Upper lobe of left lung (tissue), 6 donors: ENCODE data around the gene MAST4. TPM values are rescaled to one million over a fixed set of nuclear protein-coding genes. Genes with fewer than 3 reads are reported as not detected.

Experiments used
- ATAC-seq, 2 donors: fragments of 200-7000 bp; cut with Tn5 transposase; one replicate each; pipeline ENCODE4 v1.9.1; 2022; ENCODE audit warnings: mild to moderate bottlenecking in 2 of 2, moderate library complexity in 2 of 2; ENCODE audit not compliant: low FRiP score in 2 of 2
- DNase-seq, 2 donors: peaks; one replicate each; pipeline ENCODE4 v3.0.0-alpha.2; 2019 to 2020
- H3K27ac ChIP-seq, 4 donors: fragments of 200-600 bp; sonication (generic); one replicate each; pipeline ENCODE4 v1.5.1; 2016 to 2019
- H3K27me3 ChIP-seq, 4 donors: fragments of 200-600 bp; sonication (generic); one replicate each; pipeline ENCODE4 v1.5.1; 2017 to 2019
- H3K36me3 ChIP-seq, 4 donors: fragments of 200-600 bp; sonication (generic); one replicate each; pipeline ENCODE4 v1.5.1; 2016 to 2019
- H3K4me1 ChIP-seq, 4 donors: fragments of 200-600 bp; sonication (generic); one replicate each; pipeline ENCODE4 v1.5.1; 2018 to 2019
- H3K4me3 ChIP-seq, 4 donors: fragments of 200-600 bp; sonication (generic); one replicate each; pipeline ENCODE4 v1.5.1; 2017 to 2019; ENCODE audit warnings: mild to moderate bottlenecking in 2 of 4, moderate library complexity in 1 of 4
- H3K9me3 ChIP-seq, 4 donors: fragments of 200-600 bp; sonication (generic); one replicate each; pipeline ENCODE4 v1.5.1; 2018 to 2019
- CTCF ChIP-seq, 6 experiments: fragments of 450-650 bp in 4 of 6; fragments of 200-600 bp in 2 of 6; sonication (generic) in 2 of 6; IDR thresholded peaks; one replicate each; pipeline ENCODE4 v1.5.1; 2016 to 2019; ENCODE audit warnings: antibody characterized with exemption in 6 of 6
- EP300 ChIP-seq, 4 donors: sonication (generic); formaldehyde crosslinking; IDR thresholded peaks; one replicate each; pipeline ENCODE4 v1.5.1; 2017; ENCODE audit warnings: antibody characterized with exemption in 4 of 4, control low read depth in 2 of 4
- POLR2A ChIP-seq, 4 donors: fragments of 450-650 bp; IDR thresholded peaks; one replicate each; pipeline ENCODE4 v1.5.1; 2016 to 2017; ENCODE audit warnings: antibody characterized with exemption in 4 of 4, mild to moderate bottlenecking in 2 of 4
- POLR2AphosphoS5 ChIP-seq, 2 donors: sonication (generic); formaldehyde crosslinking; IDR thresholded peaks; one replicate each; pipeline ENCODE4 v1.5.1; 2017; ENCODE audit warnings: antibody characterized with exemption in 2 of 2
- WGBS, 2 donors: methylation state at CpG; one replicate each; pipeline ENCODE4 v1.1.5; 2017 to 2018; 5-methylcytosine and 5-hydroxymethylcytosine counted together
- total RNA-seq, 6 donors: library from RNA; depleted of rRNA in 4 of 6; stranded (reverse); fragments of >200 nt in 4 of 6; gene quantifications; one replicate each; pipeline versions ENCODE4 v1.1.0 to v1.2.1, GENCODE V29; 2016 to 2021
- donor health status: DM: no; HTN: no; CAD: no; lungs with moderate emphysema.
- donor health status: DM: no; HTN: yes; CAD: no; lungs with severe emphysema.

MAST4 gene
- total RNA-seq, 6 donors from 2014 or later: 44.8 to 229 (median 66.4) TPM

- DNase-seq (no peak), ATAC-seq (no peak)
- no peak for TF ChIP-seq POLR2AphosphoS5 (IDR thresholded peaks at IDR 0.05)
- TF ChIP-seq POLR2A (IDR thresholded peaks at IDR 0.05): no peak
- TF ChIP-seq CTCF (IDR thresholded peaks at IDR 0.05): no peak
- no peak for TF ChIP-seq EP300 (IDR thresholded peaks at IDR 0.05)
- Histone ChIP-seq H3K4me1 (peaks cover 0 to 6% (median 4%) of the 10 kb centered on the region in 4 donors), H3K27me3 (no peaks in the 10 kb centered on the region), H3K36me3 (no peaks in the 10 kb centered on the region), H3K27ac (no peak overlapping the region), H3K4me3 (no peak overlapping the region), H3K9me3 (no peaks in the 10 kb centered on the region)
- 55 to 68% methylated on average over 1 of the region's 1 CpG for WGBS, 2 donors
These were observed 602.7 kb downstream of the MAST4 start for GRCh38 chr5:67198917-67199316.

GRCh38 chr5:67199859-67200258 lies 603.7 kb downstream of the MAST4 start:
- H3K4me3 ChIP-seq: no peak overlapping the region
- H3K9me3 ChIP-seq: no peaks in the 10 kb centered on the region
- H3K4me1 ChIP-seq: peaks cover 0 to 6% (median 4%) of the 10 kb centered on the region in 4 donors
- ATAC-seq (no peak), DNase-seq (no peak)
- no peaks in the 10 kb centered on the region for H3K27me3 ChIP-seq
- H3K27ac ChIP-seq: no peak overlapping the region
- no peaks in the 10 kb centered on the region for H3K36me3 ChIP-seq
- no peak for TF ChIP-seq POLR2A (IDR thresholded peaks at IDR 0.05)
- no peak for TF ChIP-seq EP300 (IDR thresholded peaks at IDR 0.05)
- no peak for TF ChIP-seq POLR2AphosphoS5 (IDR thresholded peaks at IDR 0.05)
- TF ChIP-seq CTCF (IDR thresholded peaks at IDR 0.05): no peak

- Histone ChIP-seq H3K27me3 (no peaks in the 10 kb centered on the region), H3K4me1 (peaks cover 2 to 6% (median 5%) of the 10 kb centered on the region in 4 donors), H3K4me3 (no peak overlapping the region), H3K9me3 (no peaks in the 10 kb centered on the region), H3K36me3 (no peaks in the 10 kb centered on the region), H3K27ac (no peak overlapping the region)
- DNase-seq: no peak
- TF ChIP-seq EP300 (IDR thresholded peaks at IDR 0.05) (no peak), POLR2A (IDR thresholded peaks at IDR 0.05) (no peak), CTCF (IDR thresholded peaks at IDR 0.05) (no peak), POLR2AphosphoS5 (IDR thresholded peaks at IDR 0.05) (no peak)
- 93 to 94% methylated on average over 2 of the region's 2 CpGs for WGBS, 2 donors
- no peak for ATAC-seq
These were observed 604.8 kb downstream of the MAST4 start for GRCh38 chr5:67200809-67201562.

GRCh38 chr5:67201897-67202549 lies 605.8 kb downstream of the MAST4 start:
- Histone ChIP-seq H3K4me1 (peaks cover 6 to 8% (median 7%) of the 10 kb centered on the region in 4 donors), H3K36me3 (no peaks in the 10 kb centered on the region), H3K27ac (peak overlapping the region in 1 of 4 donors; percentile 75), H3K9me3 (no peaks in the 10 kb centered on the region), H3K27me3 (no peaks in the 10 kb centered on the region), H3K4me3 (no peak overlapping the region)
- TF ChIP-seq POLR2A (IDR thresholded peaks at IDR 0.05): no peak
- no peak for TF ChIP-seq CTCF (IDR thresholded peaks at IDR 0.05)
- no peak for DNase-seq
- ATAC-seq: no peak
- 92% methylated on average over 6 of the region's 6 CpGs for WGBS, 2 donors
